ENCODE results near the gene LKAAEAR1.

DNA sequence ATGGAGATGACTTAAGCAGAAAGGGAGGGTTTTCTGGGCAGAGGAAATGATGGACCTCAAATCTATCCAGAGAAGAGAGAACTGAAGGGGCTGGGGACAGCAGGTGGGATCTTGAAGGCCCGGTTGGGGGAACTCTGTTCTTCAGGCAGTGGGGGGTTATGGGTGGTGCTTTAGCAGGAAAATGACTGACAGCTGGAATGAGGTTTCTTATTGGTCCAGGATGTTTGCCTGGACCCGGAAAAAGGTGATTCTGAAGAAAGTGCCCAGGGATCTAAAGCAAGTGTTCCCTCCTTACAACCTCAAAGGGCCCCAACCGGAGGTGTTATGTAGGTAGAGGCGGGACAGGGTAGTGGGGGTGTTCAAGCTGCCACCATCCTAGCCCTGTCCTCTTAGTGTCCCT, 11.3 kb upstream of the LKAAEAR1 start:
- TF ChIP-seq, protein P1, sequence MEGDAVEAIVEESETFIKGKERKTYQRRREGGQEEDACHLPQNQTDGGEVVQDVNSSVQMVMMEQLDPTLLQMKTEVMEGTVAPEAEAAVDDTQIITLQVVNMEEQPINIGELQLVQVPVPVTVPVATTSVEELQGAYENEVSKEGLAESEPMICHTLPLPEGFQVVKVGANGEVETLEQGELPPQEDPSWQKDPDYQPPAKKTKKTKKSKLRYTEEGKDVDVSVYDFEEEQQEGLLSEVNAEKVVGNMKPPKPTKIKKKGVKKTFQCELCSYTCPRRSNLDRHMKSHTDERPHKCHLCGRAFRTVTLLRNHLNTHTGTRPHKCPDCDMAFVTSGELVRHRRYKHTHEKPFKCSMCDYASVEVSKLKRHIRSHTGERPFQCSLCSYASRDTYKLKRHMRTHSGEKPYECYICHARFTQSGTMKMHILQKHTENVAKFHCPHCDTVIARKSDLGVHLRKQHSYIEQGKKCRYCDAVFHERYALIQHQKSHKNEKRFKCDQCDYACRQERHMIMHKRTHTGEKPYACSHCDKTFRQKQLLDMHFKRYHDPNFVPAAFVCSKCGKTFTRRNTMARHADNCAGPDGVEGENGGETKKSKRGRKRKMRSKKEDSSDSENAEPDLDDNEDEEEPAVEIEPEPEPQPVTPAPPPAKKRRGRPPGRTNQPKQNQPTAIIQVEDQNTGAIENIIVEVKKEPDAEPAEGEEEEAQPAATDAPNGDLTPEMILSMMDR (IDR thresholded peaks at IDR 0.05; ENCODE audit: low read length), result no peak
- no peak for TF ChIP-seq EZH2 (IDR thresholded peaks at IDR 0.05; ENCODE audit: borderline replicate concordance, low read length)
